ENCODE data around the gene CHTF8. TPM values are rescaled to one million over a fixed set of nuclear protein-coding genes. Genes with fewer than 3 reads are reported as not detected.

The CHTF8 gene
- total and polyA plus RNA-seq, 10 of the 15 experiments (the other 5 are each of a cell fraction or from before 2014, with no cell fraction given): 18.5 to 159 (median 102) TPM

GRCh38 chr16:69110406-69110805, 22.0 kb downstream of the CHTF8 start:
- ATAC-seq: no peak
- Histone ChIP-seq H3K27ac (ENCODE audit: control insufficient read depth, insufficient read depth) (no peak overlapping the region), H3K79me2 (ENCODE audit: control insufficient read depth, insufficient read depth, low read length) (no peaks in the 10 kb centered on the region), H2AFZ (ENCODE audit: control insufficient read depth, low read depth, low read length) (no peak overlapping the region), H3K9me3 (replicated peaks; ENCODE audit: control insufficient read depth, insufficient read depth, low read length) (no peaks in the 10 kb centered on the region), H3K4me1 (ENCODE audit: control insufficient read depth, insufficient read depth, low read length) (peaks cover 6% of the 10 kb centered on the region), H3K36me3 (ENCODE audit: control insufficient read depth in 2 of 2, insufficient read depth in 2 of 2, low read length in 1 of 2) (no peaks in the 10 kb centered on the region; a peak in 1 of 4 replicates), H3K27me3 (replicated peaks in 1 of 2; ENCODE audit: control insufficient read depth in 2 of 2, insufficient read depth in 2 of 2, low read length in 1 of 2) (peaks cover 1 to 3% of the 10 kb centered on the region in 2 experiments; a peak in 1 of 4 replicates), H3K4me2 (ENCODE audit: control insufficient read depth, insufficient read depth) (no peak overlapping the region), H4K20me1 (ENCODE audit: control insufficient read depth, insufficient read depth) (no peaks in the 10 kb centered on the region), H3K4me3 (no peak overlapping the region), H3K9ac (ENCODE audit: control insufficient read depth, insufficient read depth, low read length) (no peak overlapping the region)
- BruUV-seq (replicated peaks): no TSS peak
- intact Hi-C loops (cut with micrococcal nuclease; ENCODE audit: unreplicated experiment): no loop called here
- in situ Hi-C loops (cut with MboI): no loop called here
- CTCF ChIA-PET: interaction anchor here (0.6 to 1.4 kb wide), 4 partner anchors 10 to 178 kb away, joined by 3 to 4 read pairs (median 3); no protein-coding TSS in a partner anchor
- no peak for FAIRE-seq
- POLR2A ChIA-PET: interaction anchor here (1.1 kb wide), 1 partner anchor 23 kb away, joined by 4 read pairs; no protein-coding TSS in a partner anchor
- SMC1A ChIA-PET (ENCODE audit: uncharacterized antibody, unreplicated experiment): interaction anchor here (0.9 to 4.3 kb wide), 2 partner anchors 13 to 263 kb away, joined by 3 to 20 read pairs; no protein-coding TSS in a partner anchor
- TF ChIP-seq CREM (IDR thresholded peaks at IDR 0.05; ENCODE audit: low read depth): no peak
- TF ChIP-seq NR2F1 (conservative IDR thresholded peaks at IDR 0.05): no peak
- no peak for TF ChIP-seq TCF12 (IDR thresholded peaks at IDR 0.05; ENCODE audit: low read depth, low read length)
- TF ChIP-seq GABPA (IDR thresholded peaks at IDR 0.05; ENCODE audit: low read depth): no peak
- TF ChIP-seq PKNOX1 (IDR thresholded peaks at IDR 0.05): no peak
- no peak for TF ChIP-seq HDAC2 (IDR thresholded peaks at IDR 0.05)
- no peak for TF ChIP-seq MYB (IDR thresholded peaks at IDR 0.05; ENCODE audit: borderline replicate concordance, low read depth, low read length)
- TF ChIP-seq BACH1 (IDR thresholded peaks at IDR 0.05; ENCODE audit: borderline replicate concordance): no peak
- TF ChIP-seq FOXM1 (IDR thresholded peaks at IDR 0.05; ENCODE audit: low read depth, low read length): no peak
- no peak for TF ChIP-seq NFYA (IDR thresholded peaks at IDR 0.05; ENCODE audit: borderline replicate concordance, low read depth, low read length)
- no peak for TF ChIP-seq RAD21 (IDR thresholded peaks at IDR 0.05; ENCODE audit: insufficient read depth, low read depth, low read length)
- no peak for TF ChIP-seq RUNX3 (IDR thresholded peaks at IDR 0.05; ENCODE audit: low read length)
- no peak for TF ChIP-seq KLF5 (IDR thresholded peaks at IDR 0.05; ENCODE audit: partially characterized antibody)
- TF ChIP-seq BCL11A (IDR thresholded peaks at IDR 0.05; ENCODE audit: low read depth, low read length): no peak
- no peak for TF ChIP-seq POU2F2 (IDR thresholded peaks at IDR 0.05; ENCODE audit: borderline replicate concordance, low read depth, low read length)
- TF ChIP-seq ATF3 (IDR thresholded peaks at IDR 0.05; ENCODE audit: borderline replicate concordance, extremely low read depth, low read depth, low read length): no peak
- TF ChIP-seq PAX8 (IDR thresholded peaks at IDR 0.05): no peak
- TF ChIP-seq MTA2 (IDR thresholded peaks at IDR 0.05; ENCODE audit: low read depth): no peak
- 91% methylated on average over 7 of the region's 7 CpGs for WGBS (ENCODE audit: insufficient coverage, insufficient replicate concordance, low lambda C conversion rate, missing lambda C conversion rate)
- RAD21 ChIA-PET (ENCODE audit: unreplicated experiment): interaction anchor here (0.6 to 1.0 kb wide), 2 partner anchors 263 to 495 kb away, joined by 3 read pairs; no protein-coding TSS in a partner anchor
- DNase-seq (ENCODE audit: low read depth, low spot score): no peak

Data from GM12878 (cell line).